ENCODE measurements around the gene CPNE9.

The CPNE9 gene, protein sequence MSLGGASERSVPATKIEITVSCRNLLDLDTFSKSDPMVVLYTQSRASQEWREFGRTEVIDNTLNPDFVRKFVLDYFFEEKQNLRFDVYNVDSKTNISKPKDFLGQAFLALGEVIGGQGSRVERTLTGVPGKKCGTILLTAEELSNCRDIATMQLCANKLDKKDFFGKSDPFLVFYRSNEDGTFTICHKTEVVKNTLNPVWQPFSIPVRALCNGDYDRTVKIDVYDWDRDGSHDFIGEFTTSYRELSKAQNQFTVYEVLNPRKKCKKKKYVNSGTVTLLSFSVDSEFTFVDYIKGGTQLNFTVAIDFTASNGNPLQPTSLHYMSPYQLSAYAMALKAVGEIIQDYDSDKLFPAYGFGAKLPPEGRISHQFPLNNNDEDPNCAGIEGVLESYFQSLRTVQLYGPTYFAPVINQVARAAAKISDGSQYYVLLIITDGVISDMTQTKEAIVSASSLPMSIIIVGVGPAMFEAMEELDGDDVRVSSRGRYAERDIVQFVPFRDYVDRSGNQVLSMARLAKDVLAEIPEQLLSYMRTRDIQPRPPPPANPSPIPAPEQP

DNA sequence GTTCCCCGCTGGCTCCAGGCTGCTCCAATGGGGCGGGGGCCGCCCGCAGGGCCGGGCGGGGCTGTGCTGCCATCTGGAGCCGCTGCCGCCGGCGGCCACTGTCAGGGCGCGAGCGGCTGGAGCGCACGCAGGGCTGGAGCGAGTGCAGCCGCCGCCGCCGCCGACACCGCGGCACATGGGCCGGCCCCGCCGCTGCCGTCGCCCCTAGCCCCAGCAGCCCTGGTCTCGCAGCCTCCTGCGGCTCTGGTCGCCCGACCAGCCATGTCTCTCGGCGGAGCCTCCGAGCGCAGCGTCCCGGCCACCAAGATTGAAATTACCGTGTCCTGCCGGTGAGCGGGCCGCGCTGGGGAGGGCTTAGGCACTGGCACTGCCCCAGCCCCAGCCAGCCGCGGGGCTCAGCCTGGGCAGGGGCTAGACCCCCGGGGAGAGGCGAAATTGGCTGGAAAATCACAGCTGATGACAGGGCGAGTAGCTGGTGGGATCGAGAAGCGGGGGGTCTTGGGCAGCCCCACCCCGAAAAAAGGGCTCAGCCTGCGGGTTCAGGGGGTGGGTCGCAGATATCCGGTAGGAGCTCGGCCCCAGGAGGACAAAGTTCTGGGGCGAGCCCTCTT is at the start of gene CPNE9:
CPNE9 (plus strand) TSS at position 98 of the 611 bp plus-strand sequence; CDS start at position 262, 164 bp downstream.
- DNase-seq (ENCODE audit: low spot score) = no peak

DNA sequence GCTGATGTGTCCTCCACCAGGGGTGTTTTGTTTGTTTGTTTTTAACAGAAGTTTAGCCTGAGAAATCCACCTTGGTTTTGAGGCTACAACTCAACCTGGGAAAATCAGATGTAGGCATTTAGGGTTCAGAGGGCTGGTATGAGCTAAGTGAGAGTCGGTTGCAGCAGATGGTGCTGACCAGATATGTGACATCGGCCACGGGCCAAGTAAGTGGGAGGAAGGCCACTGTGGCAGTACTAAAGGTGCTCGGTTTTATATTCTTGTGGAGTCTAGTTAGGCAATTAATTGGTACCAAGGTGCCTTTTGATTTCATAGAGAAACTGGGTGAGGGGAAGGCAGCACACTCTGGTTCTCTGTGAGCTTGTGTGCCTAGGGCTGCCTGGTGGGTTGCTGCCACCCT is 43.8 kb upstream of the CPNE9 start:
- no peak for DNase-seq (ENCODE audit: low spot score)

DNA sequence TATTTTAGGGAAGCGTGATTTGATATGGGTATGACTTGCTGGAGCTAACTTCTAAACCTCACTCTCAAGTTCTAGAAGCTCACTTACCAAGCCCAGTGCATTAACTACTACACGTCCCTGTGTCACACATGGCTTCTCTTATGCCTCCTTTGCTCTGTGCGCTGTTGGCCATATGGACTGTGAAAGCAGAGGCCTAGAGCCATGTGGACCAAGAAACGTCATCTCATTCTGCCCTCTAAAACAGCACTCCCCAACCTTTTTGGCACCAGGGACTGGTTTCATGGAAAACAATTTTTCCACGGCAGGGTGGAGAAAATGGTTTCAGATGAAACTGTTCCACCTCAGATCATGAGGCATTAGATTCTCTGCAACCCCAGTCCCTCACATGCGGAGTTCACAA is 42.7 kb upstream of the CPNE9 start:
- DNase-seq (ENCODE audit: low spot score) = no peak

DNA sequence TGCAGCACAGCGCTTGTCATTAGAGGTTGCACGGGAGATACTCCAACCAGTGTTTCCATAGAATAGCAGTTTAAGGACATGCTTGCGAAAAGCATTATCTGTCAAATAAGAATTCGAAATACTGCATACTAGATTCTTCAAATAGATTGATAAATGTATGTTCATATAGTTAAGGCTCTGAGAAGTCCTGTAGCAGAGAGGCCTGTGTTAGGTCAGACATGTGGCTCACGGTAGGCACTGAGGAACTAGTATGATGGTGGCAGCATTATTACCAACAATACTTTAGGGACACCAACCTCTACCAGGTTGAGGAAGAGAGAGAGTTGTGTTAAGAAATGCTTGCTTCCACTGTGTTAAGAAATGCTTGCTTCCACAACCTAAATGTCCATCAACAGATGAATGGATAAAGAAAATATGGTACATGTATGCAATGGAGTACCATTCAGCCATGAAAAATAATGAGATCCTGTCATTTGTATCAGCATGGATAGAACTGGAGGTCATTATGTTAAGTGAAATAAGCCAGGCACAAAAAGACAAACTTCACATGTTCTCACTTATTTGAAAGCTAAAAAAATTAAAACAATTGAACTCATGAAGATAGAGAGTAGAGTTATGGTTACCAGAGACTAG is 39.4 kb upstream of the CPNE9 start:
- no peak for DNase-seq (ENCODE audit: low spot score)

DNA sequence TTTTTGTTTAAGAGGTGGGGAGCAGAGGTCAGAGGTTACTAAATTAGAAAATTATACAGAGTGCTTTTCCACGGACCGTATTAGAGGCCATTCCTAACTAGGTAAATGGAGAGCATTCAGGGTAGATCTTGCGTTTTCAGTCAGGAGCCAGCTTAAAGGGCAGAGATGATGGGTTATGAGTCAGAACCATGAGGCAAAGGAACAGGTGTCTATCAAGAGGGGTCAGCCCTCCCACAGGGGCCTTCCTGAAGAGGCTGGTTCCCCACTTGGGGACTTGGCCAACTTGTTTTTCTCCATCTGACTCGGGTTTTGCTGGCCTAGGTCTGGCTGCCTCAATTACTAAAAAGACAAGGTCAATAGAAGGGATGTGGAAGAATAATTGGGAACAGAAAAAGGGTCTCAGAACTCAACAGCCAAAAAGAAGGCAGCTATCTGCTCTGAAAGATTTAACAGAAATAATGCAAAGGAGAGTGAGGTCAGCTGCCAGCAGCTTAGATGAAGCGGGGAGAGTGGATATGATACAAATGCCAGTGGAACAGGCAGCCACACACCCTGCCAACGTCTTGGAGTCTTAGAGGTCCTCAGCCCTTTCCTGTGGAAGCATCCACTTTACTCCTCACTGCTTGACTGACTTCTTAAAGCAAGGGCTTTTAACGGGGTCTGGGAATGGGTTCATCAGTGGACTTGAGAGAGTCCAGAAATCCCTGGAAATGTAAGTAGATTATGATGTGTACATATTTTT is 36.8 kb upstream of the CPNE9 start:
- DNase-seq (ENCODE audit: low spot score) = no peak

DNA sequence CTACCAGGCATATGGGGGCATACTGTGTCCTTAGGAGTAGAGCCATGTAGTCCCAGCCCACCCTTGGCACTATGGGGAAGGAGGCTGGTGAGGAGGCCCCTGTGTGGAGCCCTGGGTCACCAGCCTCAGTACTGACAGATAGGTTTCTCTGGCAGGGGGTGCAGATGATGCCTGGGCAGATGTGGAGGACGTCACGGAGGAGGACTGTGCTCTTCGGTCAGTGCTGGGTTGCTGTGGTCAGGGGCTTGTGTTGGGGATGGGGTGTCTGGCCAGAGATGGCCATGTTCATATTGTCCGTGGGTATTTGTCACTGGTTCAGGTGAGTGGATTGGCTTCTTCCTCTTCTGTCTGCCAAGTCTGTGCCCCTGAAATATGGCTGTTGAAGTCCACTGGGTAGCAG is 34.4 kb upstream of the CPNE9 start:
- no peak for DNase-seq (ENCODE audit: low spot score)

- no peak for DNase-seq (ENCODE audit: low spot score)
These were observed 33.8 kb upstream of the CPNE9 start for GRCh38 chr3:9669720-9670432.

- DNase-seq (ENCODE audit: low spot score) = no peak
These were observed 30.6 kb upstream of the CPNE9 start for GRCh38 chr3:9673082-9673481.

DNA sequence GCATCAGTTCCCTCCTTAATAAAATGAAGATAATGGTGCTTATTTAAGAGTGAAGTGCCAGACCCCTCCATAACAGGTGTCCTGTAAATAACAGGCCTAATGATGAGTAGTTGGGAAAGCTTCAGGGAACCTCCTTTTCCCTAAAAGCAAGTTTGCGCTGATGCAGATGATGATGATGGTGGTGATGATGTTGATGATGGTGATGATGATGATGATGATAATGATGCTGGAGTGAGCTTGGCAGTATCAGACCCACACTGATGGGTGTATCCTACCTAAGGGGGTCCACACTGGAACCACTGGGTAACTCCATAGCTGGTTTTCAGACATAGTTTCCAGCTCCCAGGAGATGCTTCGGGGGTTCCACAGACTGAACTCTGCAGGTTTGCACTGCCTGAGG is 29.9 kb upstream of the CPNE9 start:
- DNase-seq (ENCODE audit: low spot score) = no peak

DNA sequence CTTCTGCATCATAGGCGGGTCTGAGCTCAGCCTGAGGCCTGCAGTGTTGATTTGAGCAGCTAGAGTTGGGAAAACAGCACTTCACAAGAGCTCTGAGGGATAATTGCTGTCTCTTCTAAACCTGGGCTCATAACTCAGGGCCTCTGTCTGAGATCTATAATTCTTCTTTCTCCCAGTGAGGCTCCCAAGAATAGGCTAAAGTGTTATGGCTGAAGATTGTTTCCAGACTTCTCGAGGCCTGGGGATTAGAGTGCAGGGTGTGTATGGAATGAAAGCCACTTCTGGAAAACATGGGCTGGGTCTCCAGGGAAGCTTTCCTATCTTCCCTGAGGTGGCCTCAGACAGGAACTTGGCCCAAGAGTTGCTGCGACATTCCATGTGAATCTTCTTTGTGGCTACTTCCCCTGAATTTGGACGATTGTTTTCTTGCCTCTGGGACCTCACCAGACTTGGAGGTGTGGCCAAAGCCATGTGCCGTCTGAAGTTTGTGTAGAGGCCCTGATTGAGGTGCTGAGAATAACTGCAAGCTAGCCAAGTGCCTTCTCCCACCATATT is 27.8 kb upstream of the CPNE9 start:
- DNase-seq (ENCODE audit: low spot score) = no peak

DNA sequence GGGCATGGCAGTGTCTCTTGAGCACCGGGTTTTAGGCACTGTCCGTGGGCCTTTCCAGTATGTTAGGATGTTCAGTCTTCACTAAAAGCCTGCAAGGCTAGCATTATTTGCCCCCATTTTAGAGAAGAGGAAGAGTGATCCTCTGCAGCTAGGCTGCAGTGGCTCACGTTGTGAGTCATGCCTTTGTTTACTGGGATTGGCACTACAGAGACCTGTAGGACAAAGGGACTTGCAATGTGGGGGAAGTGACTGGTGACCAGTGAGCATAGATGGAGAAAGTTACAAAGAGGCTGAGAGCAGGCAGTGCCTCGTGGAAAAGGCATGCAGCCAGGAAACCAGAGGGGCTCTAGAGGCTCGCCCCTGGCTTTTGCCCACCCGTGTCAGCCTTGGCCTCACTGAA is 26.8 kb upstream of the CPNE9 start:
- DNase-seq (ENCODE audit: low spot score) = no peak

DNA sequence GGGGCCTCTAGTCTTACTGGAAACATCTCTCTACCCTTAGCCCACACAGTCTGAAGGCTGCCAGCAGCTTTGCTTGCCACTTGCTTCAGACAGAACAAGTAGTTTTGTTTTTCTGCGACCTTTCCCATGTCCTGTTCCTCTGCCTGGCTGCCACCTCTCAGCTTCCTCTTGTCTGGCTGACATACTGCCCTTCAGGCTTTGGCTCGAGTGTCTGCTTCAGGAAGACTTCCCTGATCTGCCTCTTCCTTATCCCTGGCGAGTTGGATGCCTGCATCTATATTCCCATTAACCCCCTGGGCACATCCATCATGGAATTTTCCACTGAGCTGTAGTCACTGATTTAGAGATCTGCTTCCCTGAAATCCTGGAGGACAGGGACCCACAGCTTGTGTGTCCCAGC is 25.1 kb upstream of the CPNE9 start:
- DNase-seq (ENCODE audit: low spot score) = no peak

DNA sequence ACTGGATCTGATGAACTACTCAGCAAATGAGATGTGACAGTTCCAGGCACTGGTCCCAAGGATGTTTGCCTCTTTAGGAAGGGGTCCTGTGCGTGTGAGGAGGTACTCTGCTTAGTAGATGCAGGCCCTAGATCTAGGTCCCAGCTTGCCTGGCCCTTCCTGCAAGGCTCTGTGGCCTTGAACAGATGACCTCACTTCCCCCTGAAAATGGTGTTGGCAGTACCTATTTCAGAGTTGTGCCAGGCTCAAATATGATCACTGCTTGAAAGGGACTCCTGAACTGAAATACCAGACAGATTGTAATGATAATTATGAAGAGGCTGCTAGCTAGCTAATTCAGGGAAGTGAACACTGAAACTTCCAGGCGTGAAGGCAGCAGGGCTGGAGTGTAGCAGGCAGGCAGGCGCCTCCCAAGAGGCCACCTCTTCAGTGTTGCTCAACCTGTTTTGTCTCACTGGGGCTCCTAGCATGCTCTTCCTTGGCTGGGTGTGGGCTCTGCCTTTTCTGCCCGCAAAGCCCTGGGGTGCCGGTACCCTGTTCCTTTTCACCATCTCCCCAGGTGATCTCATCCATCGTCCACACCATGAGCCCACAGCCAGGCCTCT is 24.1 kb upstream of the CPNE9 start:
- DNase-seq (ENCODE audit: low spot score) = no peak

DNA sequence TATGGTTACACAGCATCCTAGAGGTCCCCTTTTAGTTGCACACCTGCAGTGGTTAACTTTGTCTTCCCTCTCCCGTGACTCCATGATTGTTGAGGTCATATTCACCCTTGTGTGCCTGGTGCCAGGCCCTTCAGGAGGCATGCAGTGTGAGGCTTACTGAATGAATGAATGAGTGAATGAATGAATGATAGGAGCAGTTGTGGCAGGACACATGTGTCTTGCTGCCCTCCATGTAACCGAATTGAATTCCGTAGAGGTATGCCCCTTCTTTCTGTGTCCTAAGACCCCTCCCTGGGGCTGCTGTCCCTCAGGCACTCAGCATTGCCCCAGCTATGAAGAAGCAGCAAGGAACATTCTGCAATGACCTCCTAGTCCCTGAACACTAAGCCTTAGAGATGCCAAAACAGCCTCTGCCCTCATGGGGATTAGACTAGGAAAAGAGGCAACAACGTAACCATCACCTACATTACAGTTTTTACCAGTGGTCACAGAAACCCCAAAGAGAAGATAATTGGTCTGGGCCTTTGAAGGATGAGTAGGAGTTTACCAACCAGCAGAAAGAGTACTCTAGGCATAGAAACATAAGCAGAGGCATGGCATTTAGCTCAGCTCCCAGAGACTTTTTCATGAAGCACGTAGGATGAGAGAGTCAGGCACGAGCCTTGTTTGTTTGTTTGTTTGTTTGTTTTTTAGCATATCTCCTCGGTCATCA is 22.5 kb upstream of the CPNE9 start:
- DNase-seq (ENCODE audit: low spot score) = no peak

- no peak for DNase-seq (ENCODE audit: low spot score)
These were observed 21.9 kb upstream of the CPNE9 start for GRCh38 chr3:9681723-9682081.

GRCh38 chr3:9682096-9682495 is 21.5 kb upstream of the CPNE9 start:
- DNase-seq (ENCODE audit: low spot score) = no peak

- no peak for DNase-seq (ENCODE audit: low spot score)
These were observed 20.2 kb upstream of the CPNE9 start for GRCh38 chr3:9683426-9683825.

DNA sequence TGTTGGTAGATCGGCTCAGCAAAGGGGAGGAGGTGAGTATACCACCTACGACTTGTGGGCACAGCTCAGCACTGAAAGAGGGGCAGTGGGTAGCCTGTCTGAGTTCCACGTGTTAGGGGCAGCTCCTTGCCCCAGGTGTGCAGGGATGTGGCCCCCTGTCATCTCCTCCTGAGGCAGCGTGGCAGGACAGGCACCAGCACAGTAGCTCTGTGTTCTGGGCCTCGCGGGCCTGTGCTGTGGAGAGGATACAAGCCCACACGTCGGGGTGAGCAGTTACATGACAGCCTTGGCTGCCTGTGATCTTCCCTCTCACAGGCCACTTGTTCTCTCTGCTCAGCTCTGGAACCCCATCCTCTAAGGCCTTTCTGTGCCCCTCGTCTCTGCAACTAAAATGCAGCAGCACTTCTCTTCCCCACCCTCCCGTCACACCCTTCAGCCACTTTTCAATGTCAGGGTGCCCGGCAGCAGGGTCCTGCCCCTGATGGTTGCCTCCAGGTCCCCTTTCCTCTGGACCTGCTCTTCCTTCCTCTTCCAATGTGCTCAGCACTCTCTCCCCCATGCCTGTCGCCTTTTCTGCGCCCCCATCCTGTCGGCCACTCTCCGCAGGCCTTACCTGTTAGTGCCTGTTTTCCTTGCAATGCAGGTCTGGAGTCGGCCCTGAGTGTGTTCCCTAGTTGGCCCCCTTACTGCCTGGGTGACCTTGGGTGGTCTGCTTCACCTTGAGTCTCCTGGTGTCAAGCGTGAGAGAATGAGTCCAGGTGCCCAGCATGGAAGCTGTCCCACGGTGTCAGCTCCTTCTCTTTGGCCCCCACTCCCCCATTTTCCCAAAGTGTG is 18.2 kb upstream of the CPNE9 start:
- DNase-seq (ENCODE audit: low spot score) = no peak

DNA sequence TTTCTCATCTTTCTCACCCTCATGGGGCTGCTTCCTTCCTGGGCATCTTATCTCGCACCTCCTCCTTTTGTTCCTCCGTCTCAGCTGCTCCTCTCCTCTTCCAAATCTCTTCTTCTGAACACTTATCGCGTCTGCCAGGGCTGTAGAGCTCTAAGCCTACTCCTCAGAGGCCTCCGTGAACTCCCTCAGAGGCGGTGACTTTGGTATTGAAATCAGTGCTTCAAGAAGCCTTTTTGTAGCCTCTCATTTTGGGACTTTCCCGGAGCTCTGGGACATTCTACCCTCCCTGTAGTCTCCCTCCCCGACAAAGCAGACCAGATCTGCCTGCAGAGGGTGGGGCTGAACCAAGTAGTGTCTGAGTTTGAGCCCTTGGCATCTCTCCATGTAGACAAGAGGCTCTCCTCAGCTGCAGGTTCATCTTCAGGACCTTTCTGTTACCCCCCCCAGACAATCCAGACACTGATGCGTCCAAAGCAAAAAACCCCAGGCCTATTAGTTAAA is 17.5 kb upstream of the CPNE9 start:
- no peak for DNase-seq (ENCODE audit: low spot score)

All from COLO829 (cell line).